Skeletal muscle cell (primary cell): Measurements from ENCODE around the gene ZDHHC7.
"Not testable (repeated sequence)": the region's sequence is repeated elsewhere in the genome, so short reads cannot be mapped to it uniquely, and the experiment has no call there.

ENCODE experiments used
- DNase-seq: peaks from one replicate; pipeline ENCODE4 v3.0.0-alpha.2; 2010; ENCODE audit warnings: low read depth
- H3K4me3 ChIP-seq: 2 replicates; pipeline ENCODE4 v1.5.1; 2011; ENCODE audit warnings: low read depth, mild to moderate bottlenecking, control low read depth, low read length, moderate library complexity

ZDHHC7 gene

DNA sequence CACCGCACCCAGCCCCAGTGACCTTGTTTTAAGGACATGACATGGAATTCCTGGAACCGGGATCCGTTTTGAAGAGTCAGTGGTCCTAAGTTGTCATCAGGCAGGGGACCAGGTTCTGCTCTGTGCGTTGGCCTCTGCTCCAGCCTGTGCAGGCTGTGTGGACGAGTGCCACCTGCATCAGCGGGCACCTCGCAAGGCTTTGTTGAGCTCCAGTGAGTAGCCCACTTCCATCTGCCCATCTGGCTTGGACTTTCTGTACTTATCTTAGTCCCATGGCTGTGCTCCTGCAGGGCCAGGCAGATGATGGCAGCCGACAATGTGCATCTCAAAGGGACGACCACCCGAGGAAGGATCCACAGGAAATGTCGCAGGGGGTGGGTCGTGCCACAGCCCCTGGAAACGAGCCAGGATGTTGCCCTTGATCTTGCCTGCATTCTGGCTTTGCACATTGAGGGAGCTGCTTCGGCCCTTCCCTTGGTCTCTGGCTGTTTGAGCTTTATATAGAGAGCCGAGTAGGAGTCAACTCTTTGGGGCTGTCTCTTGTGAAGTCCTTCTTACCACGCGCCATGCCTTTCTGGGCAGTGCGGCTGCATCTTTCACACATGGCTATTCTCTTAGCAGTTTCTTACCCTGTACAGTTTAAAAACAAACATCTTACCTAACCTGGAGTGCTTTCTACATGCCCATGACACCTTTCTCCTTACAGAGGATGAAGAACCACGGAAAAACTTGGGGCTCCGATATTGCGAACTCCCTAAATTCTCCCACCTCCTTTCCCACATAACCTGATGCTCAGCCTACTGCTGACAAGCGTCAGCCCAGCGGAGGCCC, 34.5 kb upstream of the ZDHHC7 start:
- no peak overlapping the region for H3K4me3 ChIP-seq
- DNase-seq = no peak

DNA sequence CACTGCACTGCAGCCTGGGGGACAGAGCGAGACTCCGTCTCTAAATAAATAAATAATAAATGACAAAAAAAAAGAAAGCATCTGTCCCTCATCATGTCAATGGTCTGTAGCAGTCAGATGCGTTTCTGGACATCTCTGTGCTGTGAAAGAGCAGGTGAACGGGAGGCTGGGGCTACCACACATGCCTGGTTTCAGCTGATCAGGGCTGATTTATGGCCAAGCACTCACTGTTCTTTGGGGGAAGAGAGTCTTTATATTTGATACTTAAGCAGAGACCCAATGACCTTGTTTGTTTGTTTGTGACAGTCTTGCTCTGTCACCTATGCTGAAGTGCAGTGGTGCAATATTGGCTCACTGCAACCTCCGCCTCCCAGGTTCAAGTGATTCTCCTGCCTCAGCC, 33.7 kb upstream of the ZDHHC7 start:
- no peak overlapping the region for H3K4me3 ChIP-seq
- DNase-seq = no peak

DNA sequence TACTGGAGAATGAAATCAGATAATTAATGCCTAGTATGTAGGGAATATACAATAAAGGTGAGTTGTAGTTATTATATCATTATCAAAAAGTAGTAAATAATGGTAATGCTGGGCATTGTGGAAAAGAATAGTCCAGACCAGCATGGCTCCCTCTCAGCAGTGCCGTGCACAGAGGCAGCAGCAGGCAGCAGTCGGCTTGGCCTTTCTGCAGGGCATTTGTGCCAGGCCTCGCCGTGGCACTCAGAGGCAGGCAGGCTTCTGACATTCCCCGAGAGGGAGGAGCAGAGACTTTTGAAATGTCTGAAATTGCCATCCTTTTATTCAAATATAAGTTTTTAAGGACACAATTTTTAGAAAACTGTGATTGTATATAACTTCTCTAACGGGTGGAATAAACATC, 31.3 kb upstream of the ZDHHC7 start:
- DNase-seq = no peak
- no peak overlapping the region for H3K4me3 ChIP-seq

DNA sequence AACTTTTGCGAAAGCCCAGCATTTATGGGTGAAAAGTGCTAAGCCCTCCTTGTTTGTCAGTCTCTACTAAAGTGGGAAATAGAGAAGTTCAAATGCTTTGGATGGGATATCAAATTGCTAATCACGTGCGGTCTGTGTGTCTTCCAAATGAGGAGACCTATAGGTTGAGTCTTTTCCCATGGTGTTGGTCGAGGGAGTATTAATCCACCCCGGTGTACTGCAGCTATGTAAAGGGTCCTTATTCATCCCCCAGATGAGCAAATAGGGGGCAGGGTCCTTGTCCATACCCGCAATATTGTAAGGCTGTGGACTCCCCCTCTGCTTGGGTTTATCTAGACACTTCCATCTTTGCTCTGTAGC, 30.8 kb upstream of the ZDHHC7 start:
- DNase-seq = no peak

DNA sequence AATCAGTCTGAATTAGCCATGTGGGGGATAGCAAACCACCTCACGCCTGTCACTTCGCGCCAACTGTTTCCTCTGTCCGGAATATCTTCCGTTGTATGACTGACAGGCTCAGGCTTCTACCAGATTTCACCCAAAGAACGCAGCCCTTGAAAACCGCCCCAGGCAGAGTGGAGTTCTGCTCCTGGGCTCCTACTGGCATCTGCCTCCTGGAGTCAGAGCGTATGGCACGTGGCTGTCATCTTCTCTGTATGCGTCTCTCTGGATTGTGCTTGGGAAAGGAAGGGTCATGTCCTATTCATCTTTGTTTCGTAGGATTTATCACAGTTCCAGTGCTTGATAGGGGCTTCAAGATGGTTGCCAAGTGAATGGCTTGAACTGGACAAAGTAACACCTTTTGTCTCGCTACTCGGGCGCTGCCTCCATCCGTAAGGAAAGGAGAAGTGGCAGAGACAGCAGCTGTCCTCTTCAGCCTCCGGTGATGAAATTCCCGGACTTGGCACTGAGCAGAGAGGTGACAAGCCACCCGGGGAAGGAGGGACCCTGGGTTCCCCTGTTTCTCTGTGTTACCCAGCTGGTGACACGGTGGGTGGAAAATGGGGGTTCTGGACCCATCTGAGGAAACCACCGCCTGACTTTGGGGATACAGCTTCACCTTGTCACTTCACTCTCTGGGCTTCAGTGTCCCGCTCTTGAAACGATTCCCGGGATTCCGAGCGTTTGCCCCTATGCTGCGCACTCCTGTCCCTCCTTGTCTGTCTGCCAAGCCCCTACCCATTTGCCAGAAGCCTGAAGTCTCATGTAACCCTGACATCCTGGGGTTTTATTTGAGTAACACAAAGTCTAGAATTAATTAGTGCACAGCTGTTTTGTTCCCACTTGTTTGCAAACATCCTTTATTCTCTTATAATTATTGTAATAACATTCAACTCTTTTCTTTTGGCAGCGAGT, 30.2 kb upstream of the ZDHHC7 start:
- H3K4me3 ChIP-seq = no peak overlapping the region
- no peak for DNase-seq

More for the DNA sequence above, 30.8 kb upstream of the ZDHHC7 start:
- H3K4me3 ChIP-seq = no peak overlapping the region

DNA sequence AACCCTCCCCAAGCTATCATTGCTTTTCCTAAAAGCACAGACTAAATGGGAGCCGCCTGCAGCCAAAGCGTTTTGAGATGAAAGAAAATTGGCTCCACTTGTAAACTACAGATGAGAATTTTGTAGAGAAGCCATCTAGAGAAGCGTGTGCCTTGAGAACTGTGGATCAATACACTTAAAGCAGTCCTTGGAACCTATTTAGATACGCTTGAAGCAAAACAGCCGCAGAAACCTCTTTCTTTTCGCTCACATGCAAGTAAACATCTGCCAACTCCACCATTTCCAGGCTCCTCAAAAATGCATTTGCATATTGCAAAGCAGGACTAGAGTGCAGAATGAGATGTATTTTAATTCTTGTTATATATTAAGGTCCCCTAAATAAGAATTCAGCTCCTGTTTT, 29.4 kb upstream of the ZDHHC7 start:
- DNase-seq = no peak
- no peak overlapping the region for H3K4me3 ChIP-seq

DNA sequence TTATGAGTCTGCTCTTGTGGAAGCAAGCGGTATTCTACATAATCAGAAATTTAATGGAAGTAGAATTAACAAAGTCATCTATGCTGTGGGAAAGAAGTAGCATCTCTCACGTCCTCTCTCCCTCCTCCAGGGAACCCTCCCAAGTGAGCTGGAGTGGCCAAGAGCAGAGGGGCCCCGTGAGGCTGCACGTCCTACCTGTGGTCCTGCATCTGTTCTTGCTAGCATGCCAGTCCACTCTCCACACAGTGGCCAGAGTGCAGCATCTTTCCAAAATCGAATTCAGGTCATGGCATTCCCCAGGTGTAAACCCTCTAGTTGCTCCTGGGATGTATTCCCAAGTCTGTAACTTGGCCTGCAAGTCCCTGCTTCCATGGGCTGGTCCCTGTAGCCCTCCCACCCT, 26.4 kb upstream of the ZDHHC7 start:
- no peak overlapping the region for H3K4me3 ChIP-seq
- DNase-seq = no peak

DNA sequence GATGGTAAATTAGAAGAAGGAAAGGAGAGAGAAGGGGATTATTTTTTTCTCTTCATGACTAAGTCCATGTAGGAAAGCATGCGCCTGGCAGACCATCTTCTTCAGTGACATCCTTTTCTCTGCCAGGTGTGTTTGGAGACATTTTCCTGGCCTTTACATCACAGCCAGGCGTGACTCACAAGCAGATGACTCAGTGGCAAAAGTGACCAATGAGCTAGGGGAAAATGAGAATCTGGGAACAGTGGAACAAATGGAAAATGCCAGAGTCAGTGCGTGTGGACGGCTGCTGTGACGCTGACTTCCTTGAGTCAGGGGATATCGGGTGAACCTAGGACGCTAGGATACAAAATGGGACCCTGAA, 25.7 kb upstream of the ZDHHC7 start:
- no peak overlapping the region for H3K4me3 ChIP-seq
- DNase-seq = peak; percentile 56

DNA sequence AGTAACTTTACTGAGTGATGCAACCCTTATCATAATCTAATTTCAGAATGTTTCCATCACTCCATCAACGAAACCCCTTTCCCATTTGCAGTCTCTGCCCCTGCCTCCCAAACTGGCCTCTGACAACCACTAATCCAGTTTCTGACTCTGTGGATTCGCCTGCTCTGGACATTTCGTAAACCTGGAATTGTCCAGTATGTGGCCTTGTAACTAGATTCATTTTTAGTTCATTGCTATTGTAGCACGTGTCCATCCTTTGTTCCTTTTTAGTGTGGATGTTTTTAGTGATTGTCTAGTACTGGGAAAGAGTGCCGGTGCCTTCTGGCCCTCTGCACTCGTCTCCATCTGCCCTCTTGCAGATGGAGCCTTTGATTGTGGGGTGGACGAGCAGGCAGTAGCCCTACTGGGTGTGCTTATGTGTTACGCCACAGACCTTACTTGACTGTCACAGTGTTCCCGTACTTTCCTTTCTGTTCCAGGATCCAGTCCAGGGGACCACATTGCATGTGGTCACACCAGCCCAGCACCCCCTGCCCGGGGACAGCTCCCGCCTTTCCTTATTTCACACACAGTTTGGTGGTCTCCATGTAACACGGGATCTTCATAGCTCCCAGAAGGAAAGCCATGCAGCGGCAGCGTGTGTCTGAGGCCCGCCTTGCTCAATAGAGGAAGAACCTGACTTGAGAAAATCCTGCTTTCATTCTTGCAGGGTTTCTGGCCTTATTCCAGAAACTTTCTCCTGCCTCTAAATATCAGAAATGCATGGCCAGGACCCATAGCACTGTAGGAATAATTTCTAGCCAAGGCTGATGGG, 25.1 kb upstream of the ZDHHC7 start:
- no peak overlapping the region for H3K4me3 ChIP-seq
- DNase-seq = no peak

DNA sequence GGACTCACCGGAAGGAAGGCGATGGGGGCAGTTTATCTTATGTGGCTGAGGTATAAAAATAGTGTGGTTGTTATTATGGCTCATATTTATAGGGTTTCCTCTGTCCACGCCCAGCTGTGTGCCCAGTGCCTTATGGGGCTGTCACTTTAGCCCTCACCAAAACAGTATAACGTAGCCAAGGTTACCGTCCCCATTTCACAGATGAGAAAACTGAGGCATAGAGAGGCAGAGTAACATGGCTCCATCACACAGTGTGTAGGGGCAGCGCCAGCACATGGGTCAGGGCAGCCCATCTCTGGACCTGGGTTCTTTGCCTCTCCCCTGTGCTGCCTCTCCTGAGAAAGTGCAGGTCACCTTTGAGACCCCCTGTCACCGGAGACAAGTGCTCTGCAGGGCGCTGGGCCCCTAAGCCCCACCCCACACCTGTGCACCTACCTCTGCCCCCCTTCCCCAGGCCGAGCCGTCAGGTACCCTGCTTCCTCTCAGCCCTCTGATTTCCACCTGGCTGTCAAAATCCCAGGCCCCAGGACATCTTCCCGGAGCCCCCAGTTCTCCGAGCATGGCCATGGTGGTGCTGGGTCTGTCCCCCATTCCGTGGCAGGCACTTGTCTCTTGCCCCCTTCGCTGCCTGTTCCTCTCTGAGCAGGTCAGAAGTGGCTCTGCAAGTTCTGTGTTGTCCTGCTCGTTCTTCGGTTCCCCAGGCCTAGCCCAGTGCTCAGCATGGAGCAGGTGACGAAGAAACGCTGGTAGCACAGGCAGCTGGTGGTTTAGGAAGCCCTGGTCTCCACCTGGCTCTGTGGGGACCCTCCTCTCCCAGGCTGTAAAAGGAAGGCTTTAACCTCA, 23.5 kb upstream of the ZDHHC7 start:
- no peak for DNase-seq
- no peak overlapping the region for H3K4me3 ChIP-seq

DNA sequence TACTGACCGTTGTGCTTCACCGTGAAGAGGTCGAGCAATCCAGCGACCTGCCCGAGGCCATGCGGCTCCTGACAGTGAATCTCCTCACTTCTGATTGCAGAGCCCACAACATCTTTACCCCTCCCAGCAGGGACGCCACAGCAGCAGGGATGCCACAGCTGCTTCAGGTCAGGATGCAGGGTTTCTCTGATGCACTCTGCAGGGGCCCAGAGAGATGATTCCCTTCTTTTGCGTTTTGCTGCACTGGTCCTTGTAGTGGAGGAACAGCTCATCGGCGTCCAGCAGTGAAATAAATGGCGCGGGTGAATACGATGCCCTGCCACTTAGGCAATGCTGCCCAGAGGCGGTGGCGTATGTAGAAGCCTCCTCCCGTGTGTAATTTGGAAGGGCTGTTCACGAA, 21.8 kb upstream of the ZDHHC7 start:
- H3K4me3 ChIP-seq = no peak overlapping the region
- no peak for DNase-seq

DNA sequence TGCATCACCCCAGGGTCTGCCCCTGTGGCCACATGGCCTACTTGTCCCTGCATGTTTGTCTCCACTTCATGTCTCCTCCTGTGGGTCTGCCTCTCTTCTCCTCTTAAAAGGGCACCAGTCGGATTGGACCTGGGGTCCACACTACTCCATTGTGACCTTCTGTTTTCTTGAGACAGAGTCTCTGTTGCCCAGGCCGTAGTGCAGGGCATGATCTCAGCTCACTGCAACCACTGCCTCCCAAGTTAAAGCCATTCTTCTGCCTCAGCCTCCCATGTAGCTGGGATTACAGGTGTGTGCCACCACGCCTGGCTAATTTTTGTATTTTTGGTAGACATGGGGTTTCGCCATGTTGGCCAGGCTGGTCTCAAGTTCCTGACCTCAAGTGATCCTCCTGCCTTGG, 20.9 kb upstream of the ZDHHC7 start:
- DNase-seq, H3K4me3 ChIP-seq: not testable (repeated sequence)

DNA sequence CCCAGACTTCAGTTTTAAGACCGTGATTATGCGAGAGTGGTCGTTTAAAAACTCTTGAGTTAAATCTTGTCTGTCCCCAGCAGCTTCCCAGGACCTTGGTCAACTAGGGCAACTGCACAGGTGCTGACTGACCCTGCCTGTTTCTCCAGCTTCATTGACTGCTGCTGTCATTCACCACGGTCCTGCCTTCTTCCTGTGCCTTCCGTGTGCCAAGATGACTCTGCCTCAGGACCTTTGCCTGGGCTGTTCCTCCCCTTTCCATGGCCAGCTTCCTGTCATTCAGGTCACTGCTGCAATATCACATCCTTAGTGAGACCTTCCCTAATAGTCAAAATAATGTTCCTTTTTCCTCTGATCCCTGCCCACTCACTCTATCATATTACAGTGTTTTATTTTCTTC, 20.1 kb upstream of the ZDHHC7 start:
- no peak overlapping the region for H3K4me3 ChIP-seq
- no peak for DNase-seq

DNA sequence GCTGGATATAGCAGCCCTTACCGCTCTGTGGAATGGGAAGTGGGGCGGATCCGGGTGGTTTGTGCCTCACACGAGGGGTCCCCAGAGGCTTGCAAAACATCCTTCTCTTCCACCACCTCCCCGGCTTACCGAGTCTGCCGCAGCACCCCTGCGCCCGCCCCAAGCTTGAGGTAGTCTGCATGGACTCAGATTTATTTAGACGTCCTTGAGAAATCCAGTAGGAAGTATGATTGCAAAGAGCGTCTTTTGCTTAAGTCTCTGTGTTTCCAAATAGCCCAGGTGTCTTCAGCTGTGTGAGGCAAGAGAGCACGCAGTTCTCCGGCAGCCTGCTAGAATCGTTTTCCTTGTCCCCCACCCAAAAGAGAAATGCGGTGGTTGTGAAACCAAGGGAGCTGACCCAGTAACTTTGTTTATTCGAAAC, 18.7 kb upstream of the ZDHHC7 start:
- H3K4me3 ChIP-seq = no peak overlapping the region
- DNase-seq = no peak

DNA sequence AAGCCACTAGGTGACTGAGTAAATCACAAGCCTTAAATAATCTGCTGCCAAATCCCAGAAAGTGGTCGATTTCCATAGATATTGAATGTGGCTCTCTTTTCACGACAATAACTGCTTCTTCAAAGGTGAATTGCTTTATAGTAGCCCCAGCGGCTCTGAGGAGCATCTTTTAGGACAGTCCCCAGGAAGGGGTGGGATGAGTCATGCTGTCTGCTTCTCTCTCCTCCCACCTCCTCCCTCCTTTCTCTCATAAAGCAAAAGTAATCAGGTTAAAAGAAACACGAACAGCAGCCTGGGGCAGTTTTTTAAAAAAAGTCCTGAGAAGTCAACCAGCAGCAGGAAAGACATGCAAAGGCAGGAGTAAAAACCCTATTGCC, 18.1 kb upstream of the ZDHHC7 start:
- H3K4me3 ChIP-seq = peak overlapping the region; percentile 73
- no peak for DNase-seq

DNA sequence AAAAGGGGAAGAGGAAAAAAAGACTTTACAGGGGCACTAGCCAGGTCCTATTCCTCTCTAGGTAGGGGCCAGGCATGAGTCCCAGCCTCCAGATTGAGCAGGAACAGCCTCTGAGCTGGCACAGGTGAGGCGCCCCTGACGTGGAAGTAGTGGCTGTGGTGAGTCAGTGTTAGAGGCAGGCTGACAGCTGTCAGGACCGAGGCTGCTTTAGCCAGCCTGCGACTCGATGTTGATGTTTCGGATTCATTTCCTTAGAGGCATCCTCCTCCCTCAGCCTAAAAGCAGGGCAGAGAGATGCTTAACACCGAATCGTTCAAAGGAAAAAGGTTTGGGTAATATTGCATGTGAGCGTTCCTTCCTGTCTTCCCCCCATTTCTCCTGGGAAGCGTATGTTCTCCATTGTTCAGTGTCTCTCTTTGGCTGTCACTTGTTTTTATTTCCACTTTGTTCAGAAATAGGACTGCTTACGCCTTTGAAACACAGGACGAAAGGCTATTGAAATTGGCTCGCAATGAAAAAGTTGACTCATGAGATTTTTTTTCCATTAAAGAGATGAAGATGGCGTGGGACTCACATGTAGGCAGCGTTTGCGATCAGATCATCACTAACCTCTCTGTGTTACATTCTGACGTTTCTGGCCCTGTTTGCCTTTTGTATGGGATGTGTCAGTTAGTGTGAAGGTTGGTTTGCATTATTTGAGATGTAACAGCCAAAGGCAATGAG, 17.5 kb upstream of the ZDHHC7 start:
- DNase-seq = no peak
- peak overlapping the region; percentile 73 for H3K4me3 ChIP-seq

DNA sequence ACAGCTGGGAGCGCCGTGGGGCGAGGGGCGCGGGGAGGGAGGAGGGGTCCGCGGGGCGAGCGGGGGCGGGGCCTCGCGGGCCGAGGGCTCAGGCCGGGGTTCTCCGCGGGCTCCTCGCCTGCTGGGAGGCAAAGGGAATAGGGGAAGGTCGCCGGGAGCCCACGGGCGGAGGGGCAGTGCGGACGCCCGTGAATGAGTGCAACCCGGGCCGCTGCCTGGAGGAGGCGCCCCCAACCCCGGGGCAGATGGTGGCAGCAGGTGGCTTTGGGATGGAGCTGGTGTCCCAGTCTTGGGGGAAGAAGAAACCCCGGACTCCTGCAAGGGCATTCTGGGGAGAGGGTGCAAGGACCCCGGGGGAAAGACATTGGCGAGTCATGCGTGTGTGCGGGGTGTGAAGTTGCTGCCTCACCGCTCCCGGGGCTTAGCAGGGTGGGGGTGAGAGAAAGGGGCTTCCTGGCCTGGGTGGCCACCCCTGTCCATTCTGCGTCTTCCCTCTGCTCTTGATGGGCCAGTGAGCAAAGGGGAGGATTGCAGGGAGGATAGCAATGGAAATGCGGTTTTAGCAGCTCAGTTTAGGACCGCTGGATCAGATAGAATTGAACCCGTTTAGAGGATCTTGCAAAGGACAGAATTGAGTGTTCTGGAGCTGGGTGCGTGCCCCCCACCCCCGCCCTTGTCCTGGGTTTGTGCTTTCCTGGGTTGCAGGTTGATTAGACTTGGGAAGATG, 16.8 kb upstream of the ZDHHC7 start:
- H3K4me3 ChIP-seq = peak overlapping the region; percentile 73
- DNase-seq = no peak
